ENCODE data around the gene CCDC102A. TPM values are rescaled to one million over a fixed set of nuclear protein-coding genes. Genes with fewer than 3 reads are reported as not detected.
A peak's percentile ranks its signal among the peaks of the same experiment; 100 is the strongest.

The CCDC102A gene
- total and polyA plus RNA-seq, 2 donors: 6.8 to 8.7 TPM

GRCh38 chr16:57540906-57541753 lies 4.8 kb upstream of the CCDC102A start:
- Histone ChIP-seq H3K4me1 (ENCODE audit: control insufficient read depth in 2 of 2, insufficient read depth in 2 of 2, low read length in 2 of 2) (peaks cover 19 to 60% of the 10 kb centered on the region in 2 donors), H3K36me3 (ENCODE audit: control insufficient read depth in 2 of 2, insufficient read depth in 2 of 2, low read length in 1 of 2) (no peaks in the 10 kb centered on the region), H3K9me3 (ENCODE audit: control insufficient read depth in 2 of 2, insufficient read depth in 1 of 2, low read length in 1 of 2) (no peaks in the 10 kb centered on the region), H3K27me3 (ENCODE audit: control insufficient read depth in 2 of 2, insufficient read depth in 1 of 2, low read length in 1 of 2) (peaks cover 0 to 4% of the 10 kb centered on the region in 2 donors), H3K27ac (ENCODE audit: low read depth in 1 of 2, low read length in 1 of 2) (no peak overlapping the region), H3K4me3 (ENCODE audit: low read length in 2 of 2) (no peak overlapping the region)
- no peak for DNase-seq (ENCODE audit: low read depth in 6 of 9, low spot score in 9 of 9)
- WGBS: 69% methylated on average over 12 of the region's 12 CpGs

- H3K4me3 ChIP-seq (ENCODE audit: low read length in 2 of 2): no peak overlapping the region
- peaks cover 23 to 64% of the 10 kb centered on the region in 2 donors for H3K4me1 ChIP-seq (ENCODE audit: control insufficient read depth in 2 of 2, insufficient read depth in 2 of 2, low read length in 2 of 2)
- no peak overlapping the region for H3K27ac ChIP-seq (ENCODE audit: low read depth in 1 of 2, low read length in 1 of 2)
- H3K36me3 ChIP-seq (ENCODE audit: control insufficient read depth in 2 of 2, insufficient read depth in 2 of 2, low read length in 1 of 2): no peaks in the 10 kb centered on the region
- WGBS: 94% methylated on average over 2 of the region's 2 CpGs
- H3K27me3 ChIP-seq (ENCODE audit: control insufficient read depth in 2 of 2, insufficient read depth in 1 of 2, low read length in 1 of 2): peaks cover 0 to 4% of the 10 kb centered on the region in 2 donors
- DNase-seq (ENCODE audit: low read depth in 6 of 9, low spot score in 9 of 9): no peak
- H3K9me3 ChIP-seq (ENCODE audit: control insufficient read depth in 2 of 2, insufficient read depth in 1 of 2, low read length in 1 of 2): no peaks in the 10 kb centered on the region
Measured at GRCh38 chr16:57540387-57540786, 4.0 kb upstream of the CCDC102A start.

GRCh38 chr16:57539072-57539796 lies 2.9 kb upstream of the CCDC102A start:
- Histone ChIP-seq H3K4me3 (ENCODE audit: low read length in 2 of 2) (no peak overlapping the region), H3K4me1 (ENCODE audit: control insufficient read depth in 2 of 2, insufficient read depth in 2 of 2, low read length in 2 of 2) (peaks cover 28 to 68% of the 10 kb centered on the region in 2 donors), H3K36me3 (ENCODE audit: control insufficient read depth in 2 of 2, insufficient read depth in 2 of 2, low read length in 1 of 2) (no peaks in the 10 kb centered on the region), H3K9me3 (ENCODE audit: control insufficient read depth in 2 of 2, insufficient read depth in 1 of 2, low read length in 1 of 2) (no peaks in the 10 kb centered on the region), H3K27me3 (ENCODE audit: control insufficient read depth in 2 of 2, insufficient read depth in 1 of 2, low read length in 1 of 2) (peaks cover 0 to 4% of the 10 kb centered on the region in 2 donors), H3K27ac (ENCODE audit: low read depth in 1 of 2, low read length in 1 of 2) (no peak overlapping the region)
- no peak for DNase-seq (ENCODE audit: low read depth in 6 of 9, low spot score in 9 of 9)
- WGBS: 79% methylated on average over 10 of the region's 10 CpGs

- Histone ChIP-seq H3K27ac (ENCODE audit: low read depth in 1 of 2, low read length in 1 of 2) (no peak overlapping the region), H3K36me3 (ENCODE audit: control insufficient read depth in 2 of 2, insufficient read depth in 2 of 2, low read length in 1 of 2) (no peaks in the 10 kb centered on the region), H3K4me3 (ENCODE audit: low read length in 2 of 2) (no peak overlapping the region), H3K4me1 (ENCODE audit: control insufficient read depth in 2 of 2, insufficient read depth in 2 of 2, low read length in 2 of 2) (peaks cover 34 to 68% of the 10 kb centered on the region in 2 donors), H3K27me3 (ENCODE audit: control insufficient read depth in 2 of 2, insufficient read depth in 1 of 2, low read length in 1 of 2) (peaks cover 0 to 4% of the 10 kb centered on the region in 2 donors), H3K9me3 (ENCODE audit: control insufficient read depth in 2 of 2, insufficient read depth in 1 of 2, low read length in 1 of 2) (no peaks in the 10 kb centered on the region)
- 94% methylated on average over 14 of the region's 14 CpGs for WGBS
- no peak for DNase-seq (ENCODE audit: low read depth in 6 of 9, low spot score in 9 of 9)
Measured at GRCh38 chr16:57538235-57538721, 1.9 kb upstream of the CCDC102A start.

GRCh38 chr16:57537581-57538234 lies 1.3 kb upstream of the CCDC102A start:
- peak in 1 of 9 donors; percentile 34 for DNase-seq (ENCODE audit: low read depth in 6 of 9, low spot score in 9 of 9)
- peaks cover 0 to 4% of the 10 kb centered on the region in 2 donors for H3K27me3 ChIP-seq (ENCODE audit: control insufficient read depth in 2 of 2, insufficient read depth in 1 of 2, low read length in 1 of 2)
- no peaks in the 10 kb centered on the region for H3K36me3 ChIP-seq (ENCODE audit: control insufficient read depth in 2 of 2, insufficient read depth in 2 of 2, low read length in 1 of 2)
- H3K4me1 ChIP-seq (ENCODE audit: control insufficient read depth in 2 of 2, insufficient read depth in 2 of 2, low read length in 2 of 2): peaks cover 35 to 69% of the 10 kb centered on the region in 2 donors
- H3K4me3 ChIP-seq (ENCODE audit: low read length in 2 of 2): no peak overlapping the region
- WGBS: 60% methylated on average over 10 of the region's 10 CpGs
- peak overlapping the region in 1 of 2 donors; percentile 72 for H3K27ac ChIP-seq (ENCODE audit: low read depth in 1 of 2, low read length in 1 of 2)
- H3K9me3 ChIP-seq (ENCODE audit: control insufficient read depth in 2 of 2, insufficient read depth in 1 of 2, low read length in 1 of 2): no peaks in the 10 kb centered on the region

GRCh38 chr16:57537194-57537505 lies 779 bp upstream of the CCDC102A start:
- Histone ChIP-seq H3K4me3 (ENCODE audit: low read length in 2 of 2) (peak overlapping the region; percentile 53 to 89), H3K27me3 (ENCODE audit: control insufficient read depth in 2 of 2, insufficient read depth in 1 of 2, low read length in 1 of 2) (peaks cover 0 to 4% of the 10 kb centered on the region in 2 donors), H3K36me3 (ENCODE audit: control insufficient read depth in 2 of 2, insufficient read depth in 2 of 2, low read length in 1 of 2) (no peaks in the 10 kb centered on the region), H3K27ac (ENCODE audit: low read depth in 1 of 2, low read length in 1 of 2) (peak overlapping the region in 1 of 2 donors; percentile 72), H3K4me1 (ENCODE audit: control insufficient read depth in 2 of 2, insufficient read depth in 2 of 2, low read length in 2 of 2) (peaks cover 35 to 69% of the 10 kb centered on the region in 2 donors), H3K9me3 (ENCODE audit: control insufficient read depth in 2 of 2, insufficient read depth in 1 of 2, low read length in 1 of 2) (no peaks in the 10 kb centered on the region)
- no peak for DNase-seq (ENCODE audit: low read depth in 6 of 9, low spot score in 9 of 9)
- 12% methylated on average over 8 of the region's 8 CpGs for WGBS

- 3% methylated on average over 50 of the region's 50 CpGs for WGBS
- H3K4me1 ChIP-seq (ENCODE audit: control insufficient read depth in 2 of 2, insufficient read depth in 2 of 2, low read length in 2 of 2): peaks cover 46 to 70% of the 10 kb centered on the region in 2 donors
- DNase-seq (ENCODE audit: low read depth in 6 of 9, low spot score in 9 of 9): peak in 7 of 9 donors; percentile 76 to 92 (median 83)
- no peaks in the 10 kb centered on the region for H3K36me3 ChIP-seq (ENCODE audit: control insufficient read depth in 2 of 2, insufficient read depth in 2 of 2, low read length in 1 of 2)
- peaks cover 0 to 4% of the 10 kb centered on the region in 2 donors for H3K27me3 ChIP-seq (ENCODE audit: control insufficient read depth in 2 of 2, insufficient read depth in 1 of 2, low read length in 1 of 2)
- H3K4me3 ChIP-seq (ENCODE audit: low read length in 2 of 2): peak overlapping the region; percentile 55 to 89
- H3K27ac ChIP-seq (ENCODE audit: low read depth in 1 of 2, low read length in 1 of 2): peak overlapping the region; percentile 85 to 92
- H3K9me3 ChIP-seq (ENCODE audit: control insufficient read depth in 2 of 2, insufficient read depth in 1 of 2, low read length in 1 of 2): no peaks in the 10 kb centered on the region
Measured at GRCh38 chr16:57535680-57536305, 578 bp downstream of the CCDC102A start.

- Histone ChIP-seq H3K27ac (ENCODE audit: low read depth in 1 of 2, low read length in 1 of 2) (peak overlapping the region; percentile 44 to 53), H3K9me3 (ENCODE audit: control insufficient read depth in 2 of 2, insufficient read depth in 1 of 2, low read length in 1 of 2) (no peaks in the 10 kb centered on the region), H3K4me3 (ENCODE audit: low read length in 2 of 2) (peak overlapping the region; percentile 55 to 89), H3K4me1 (ENCODE audit: control insufficient read depth in 2 of 2, insufficient read depth in 2 of 2, low read length in 2 of 2) (peaks cover 53 to 77% of the 10 kb centered on the region in 2 donors), H3K27me3 (ENCODE audit: control insufficient read depth in 2 of 2, insufficient read depth in 1 of 2, low read length in 1 of 2) (peaks cover 0 to 4% of the 10 kb centered on the region in 2 donors), H3K36me3 (ENCODE audit: control insufficient read depth in 2 of 2, insufficient read depth in 2 of 2, low read length in 1 of 2) (no peaks in the 10 kb centered on the region)
- 78% methylated on average over 13 of the region's 13 CpGs for WGBS
- DNase-seq (ENCODE audit: low read depth in 6 of 9, low spot score in 9 of 9): no peak
Measured at GRCh38 chr16:57534881-57535658, 1.3 kb downstream of the CCDC102A start.

Data from thymus (tissue), 11 donors.